HG02623 (cell line): ENCODE results near the gene ZNF2.

Experiments
- ATAC-seq: cut with Tn5 transposase; IDR thresholded peaks from one replicate; pipeline ENCODE4 v1.9.1; 2021; ENCODE audit warnings: moderate library complexity; ENCODE audit not compliant: unreplicated experiment

ZNF2 gene

GRCh38 chr2:95204396-95204795 is 38.8 kb downstream of the ZNF2 start:
- ATAC-seq, result no peak

GRCh38 chr2:95206096-95206495 is 40.5 kb downstream of the ZNF2 start:
- ATAC-seq, result no peak

- peak; percentile 98 for ATAC-seq
These were observed 41.7 kb downstream of the ZNF2 start, which contains the start of gene ZNF892 for GRCh38 chr2:95207111-95207961. Gene ZNF892 (plus strand): TSS chr2:95207521. CDS start chr2:95207816, 295 bp downstream.

DNA sequence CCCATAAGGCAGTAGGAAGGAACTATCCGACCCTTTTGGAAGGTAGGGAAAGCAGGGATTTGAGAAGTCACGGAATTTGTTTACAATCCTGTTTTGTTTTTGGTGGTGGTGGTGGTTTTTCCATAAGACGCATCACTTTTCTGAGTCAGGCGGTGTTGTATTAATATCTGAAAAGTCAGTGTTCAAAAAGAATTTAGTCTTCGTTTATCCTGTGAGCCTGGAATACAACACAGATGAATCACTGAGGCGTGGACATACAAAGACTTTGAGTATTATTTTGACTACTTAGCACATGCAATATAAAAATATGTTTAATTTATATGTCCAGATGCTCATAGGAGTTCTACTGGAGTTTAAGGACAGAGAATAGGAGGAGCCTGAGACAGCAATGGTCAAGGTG is 42.5 kb downstream of the ZNF2 start:
- no peak for ATAC-seq

DNA sequence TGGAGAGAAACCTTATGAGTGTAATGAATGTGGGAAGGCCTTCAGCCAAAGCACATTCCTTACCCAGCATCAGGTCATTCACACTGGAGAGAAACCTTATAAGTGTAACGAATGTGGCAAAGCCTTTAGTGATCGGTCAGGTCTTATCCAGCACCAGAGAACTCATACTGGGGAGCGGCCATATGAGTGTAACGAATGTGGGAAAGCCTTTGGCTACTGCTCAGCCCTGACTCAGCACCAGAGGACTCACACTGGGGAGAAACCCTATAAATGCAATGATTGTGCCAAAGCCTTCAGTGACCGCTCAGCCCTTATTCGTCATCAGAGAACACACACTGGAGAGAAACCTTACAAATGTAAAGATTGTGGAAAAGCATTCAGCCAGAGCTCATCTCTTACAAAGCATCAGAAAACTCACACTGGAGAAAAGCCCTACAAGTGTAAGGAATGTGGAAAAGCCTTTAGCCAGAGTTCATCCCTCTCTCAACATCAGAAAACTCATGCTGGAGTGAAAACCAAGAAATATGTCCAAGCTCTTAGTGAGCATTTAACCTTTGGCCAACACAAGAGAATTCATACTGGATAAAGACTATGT is 49.5 kb downstream of the ZNF2 start:
- no peak for ATAC-seq

- no peak for ATAC-seq
These were observed 54.8 kb downstream of the ZNF2 start for GRCh38 chr2:95220449-95220848.

- no peak for ATAC-seq
These were observed 60.0 kb downstream of the ZNF2 start for GRCh38 chr2:95225658-95226057.

GRCh38 chr2:95231723-95232122 is 66.1 kb downstream of the ZNF2 start:
- no peak for ATAC-seq

DNA sequence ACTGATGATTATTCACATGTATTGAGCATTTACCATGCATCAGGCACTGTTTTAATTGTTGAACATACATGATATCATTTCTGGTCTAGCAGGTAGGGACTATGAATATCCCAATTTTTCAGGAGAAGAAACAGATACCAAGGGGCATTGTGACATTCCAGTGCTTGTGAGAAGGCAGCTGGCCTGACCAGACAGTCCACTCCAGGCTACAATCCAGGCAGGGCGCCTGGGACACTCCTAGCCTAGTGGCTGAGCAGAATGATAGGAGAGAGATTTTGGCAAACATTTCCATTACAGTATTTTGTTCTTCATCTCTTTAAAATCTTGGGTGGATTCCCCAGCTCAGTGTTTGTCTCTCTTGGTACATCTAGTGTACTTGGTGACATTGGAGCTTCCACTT is 66.6 kb downstream of the ZNF2 start:
- no peak for ATAC-seq
